Activated CD8-positive, alpha-beta memory T cell treated with anti-CD3 and anti-CD28 coated beads, Interleukin-2, amount 50 U/mL, for 1 hour (primary cell): Measurements from ENCODE around the gene ACSM6.

ENCODE experiments used
- DNase-seq: peaks from one replicate; pipeline ENCODE4 v3.0.0-alpha.2; 2020; ENCODE audit errors: extremely low read depth

Gene ACSM6

DNA sequence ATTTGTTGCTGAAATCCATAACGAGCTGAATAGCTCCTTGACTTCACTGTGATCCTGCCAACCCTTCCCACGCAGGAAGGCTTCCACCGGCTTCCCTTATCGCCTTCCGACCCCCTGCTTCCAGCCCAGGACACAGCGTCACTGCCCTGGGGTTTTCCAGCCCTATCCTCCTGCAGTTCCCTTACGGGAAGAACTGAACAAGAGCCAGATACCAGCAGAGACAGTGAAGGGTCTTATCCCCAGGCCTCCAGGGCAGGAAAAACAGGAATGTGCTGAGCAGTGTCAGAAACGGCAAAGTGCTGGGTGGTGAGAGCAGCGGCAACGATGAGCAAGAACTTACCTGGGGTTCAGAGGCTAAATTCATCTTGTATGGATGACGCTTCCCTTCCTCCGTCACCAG is 74.4 kb downstream of the ACSM6 start:
- no peak for DNase-seq

GRCh38 chr10:95273393-95274312 is 79.6 kb downstream of the ACSM6 start:
- DNase-seq, result no peak

- DNase-seq, result no peak
Measured at GRCh38 chr10:95275726-95276366, 81.8 kb downstream of the ACSM6 start.

DNA sequence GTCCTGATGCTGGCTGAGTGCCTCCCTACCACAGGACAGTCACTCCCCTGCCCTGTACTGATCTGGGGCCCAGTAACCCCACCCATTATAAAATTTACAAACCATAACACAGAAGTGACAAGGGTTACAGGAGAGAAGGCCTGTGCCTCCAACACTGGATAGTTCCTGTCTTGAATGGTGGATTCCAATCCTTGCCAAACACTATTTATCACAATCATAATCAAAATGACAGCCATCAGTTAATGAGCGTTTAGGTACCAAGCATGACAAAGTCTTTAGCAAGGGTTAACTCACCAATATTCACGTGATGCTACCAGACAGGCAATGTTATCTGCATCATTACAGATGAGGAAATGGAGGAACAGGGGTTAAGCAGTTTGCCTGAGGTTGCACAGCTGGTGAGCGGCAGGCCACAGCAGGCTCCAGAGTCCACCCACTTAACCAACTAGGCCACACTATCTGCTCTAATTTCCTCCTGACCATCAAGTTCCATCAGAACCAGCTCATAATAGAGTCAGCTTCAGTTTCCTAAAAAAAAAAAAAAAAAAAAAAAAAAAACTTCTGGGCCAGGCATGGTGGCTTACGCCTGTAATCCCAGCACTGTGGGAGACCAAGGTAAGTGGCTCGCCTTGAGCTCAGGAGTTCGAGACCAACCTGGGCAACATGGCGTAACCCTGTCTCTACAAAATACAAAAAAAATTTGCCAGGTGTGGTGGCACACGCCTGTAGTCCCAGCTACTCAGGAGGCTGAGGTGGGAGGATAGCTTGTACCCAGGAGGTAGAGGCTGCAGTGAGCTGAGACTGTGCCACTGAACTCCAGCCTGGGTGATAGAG is 82.5 kb downstream of the ACSM6 start:
- no peak for DNase-seq

- DNase-seq, result no peak
Measured at GRCh38 chr10:95277201-95277570, 83.1 kb downstream of the ACSM6 start.

- no peak for DNase-seq
Measured at GRCh38 chr10:95277614-95278013, 83.6 kb downstream of the ACSM6 start.
